NOMO-1 treated with dmso at 0.1 percent for 144 hours (cell line): ENCODE data around the gene ZFPL1.
A peak's percentile ranks its signal among the peaks of the same experiment; 100 is the strongest.

Source experiments
- DNase-seq: peaks from one replicate; lab custom pipeline; 2025; ENCODE audit not compliant: unreplicated experiment; lab: John Stamatoyannopoulos, UW

ZFPL1 gene

DNA sequence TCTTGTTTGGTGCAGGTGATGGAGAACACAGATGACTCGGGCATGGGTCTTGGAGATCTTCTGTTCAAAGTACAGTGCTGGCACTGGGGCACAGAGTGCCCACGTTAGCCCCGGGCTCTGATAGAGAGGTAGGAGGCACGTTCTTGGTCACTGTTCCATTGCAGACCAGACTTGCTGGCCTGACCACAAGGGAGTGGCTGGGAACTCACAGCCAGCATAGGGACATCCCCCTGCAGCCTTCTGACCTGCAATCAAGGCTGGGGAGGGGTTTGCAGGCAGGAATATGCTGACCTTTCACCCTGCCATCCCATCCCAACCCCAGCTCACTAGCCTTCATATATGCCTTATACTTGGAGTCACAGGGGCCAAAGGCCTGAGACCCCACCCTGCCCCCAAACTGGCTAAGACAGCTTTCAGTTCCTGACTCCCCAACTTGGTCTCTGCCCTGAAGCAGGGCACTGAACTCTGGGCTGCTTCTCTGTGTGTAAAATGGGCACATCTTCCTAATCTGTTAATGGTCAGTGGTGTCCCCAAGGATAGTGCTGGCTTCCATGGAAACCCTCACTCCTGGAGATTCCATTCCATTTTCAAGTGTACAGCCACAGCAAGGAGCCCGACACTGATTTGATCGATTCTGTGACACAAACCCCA, 42.7 kb downstream of the ZFPL1 start:
- DNase-seq, result no peak

DNA sequence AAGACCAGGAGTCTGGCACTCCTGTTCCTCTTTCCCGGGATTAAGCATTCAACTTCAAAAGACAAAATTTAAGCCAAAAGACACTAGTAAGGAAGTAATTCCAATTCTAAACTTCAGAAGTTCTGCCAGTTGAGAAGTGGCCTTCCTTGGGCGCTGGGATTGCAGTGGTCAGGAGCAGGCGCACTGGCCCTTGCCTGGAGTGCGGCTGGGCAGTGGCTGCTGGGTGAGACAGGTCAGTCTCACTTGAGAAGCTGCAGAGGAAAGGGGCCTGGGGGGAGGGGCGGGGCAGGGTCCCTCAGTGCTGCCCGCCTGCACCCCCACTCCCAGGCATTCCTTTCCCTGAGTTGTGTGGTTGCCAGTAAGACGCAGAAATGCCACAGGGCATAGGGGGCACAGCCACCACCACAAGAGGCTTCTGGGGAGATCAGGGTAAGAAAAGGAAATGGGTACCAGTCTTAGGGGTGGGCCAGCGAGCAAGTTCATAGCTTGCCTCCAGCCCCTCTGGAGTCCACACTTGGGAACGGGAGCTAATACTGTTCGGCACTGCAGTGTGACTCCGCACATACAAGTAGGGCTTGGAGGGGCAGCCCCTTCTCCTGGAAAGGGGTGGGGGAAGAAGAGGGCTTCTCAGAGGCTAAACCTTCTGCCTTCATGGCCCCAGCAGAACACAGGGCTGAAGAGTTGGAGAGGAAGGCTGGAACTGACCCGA, 43.6 kb downstream of the ZFPL1 start:
- DNase-seq, result no peak

DNA sequence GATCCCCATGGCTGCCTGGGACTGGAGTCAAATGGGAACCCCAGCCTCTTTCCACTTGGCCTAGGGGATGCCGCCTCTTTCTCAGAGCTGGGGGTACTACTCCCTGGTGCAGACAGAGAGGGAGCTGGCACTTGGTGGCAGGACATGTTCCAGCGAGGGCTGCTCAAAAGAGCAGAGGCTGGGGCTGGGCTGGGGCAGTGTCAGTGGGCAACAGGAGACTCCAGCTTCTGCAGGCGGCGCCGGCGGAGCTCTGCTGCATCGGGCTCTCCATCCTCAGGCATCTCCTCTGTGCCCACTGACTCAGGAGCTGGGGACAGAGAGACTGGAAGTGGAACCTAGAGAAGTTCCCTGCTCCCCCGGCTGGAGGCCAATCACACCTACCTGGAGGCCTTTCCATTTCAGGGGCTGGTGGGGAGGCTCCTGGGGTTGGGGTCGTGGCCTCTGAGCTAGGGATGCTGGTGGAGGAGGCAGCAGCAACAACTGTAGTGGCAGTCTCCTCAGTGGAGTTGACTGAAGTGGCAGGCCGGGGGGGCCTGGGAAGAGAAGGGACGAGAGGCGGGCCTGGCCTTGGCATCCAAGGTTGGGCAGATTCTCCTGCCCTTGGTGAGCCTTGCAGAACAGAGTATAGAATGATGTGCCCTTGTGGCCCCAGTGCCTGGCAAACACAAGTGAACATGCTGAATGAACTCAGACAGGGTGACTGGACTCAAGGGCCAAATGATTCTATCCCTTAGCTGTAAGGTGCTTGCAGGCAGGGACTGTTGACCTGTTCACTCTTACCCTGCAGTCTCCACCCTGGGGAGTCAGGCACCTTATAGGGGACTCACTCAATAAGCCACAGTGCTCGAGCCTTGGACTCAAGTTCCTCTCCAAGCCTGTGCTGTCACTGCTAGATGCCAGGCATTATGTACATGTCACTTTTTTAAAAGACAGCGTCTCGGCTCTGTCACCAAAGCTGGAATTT, 44.4 kb downstream of the ZFPL1 start:
- no peak for DNase-seq

DNA sequence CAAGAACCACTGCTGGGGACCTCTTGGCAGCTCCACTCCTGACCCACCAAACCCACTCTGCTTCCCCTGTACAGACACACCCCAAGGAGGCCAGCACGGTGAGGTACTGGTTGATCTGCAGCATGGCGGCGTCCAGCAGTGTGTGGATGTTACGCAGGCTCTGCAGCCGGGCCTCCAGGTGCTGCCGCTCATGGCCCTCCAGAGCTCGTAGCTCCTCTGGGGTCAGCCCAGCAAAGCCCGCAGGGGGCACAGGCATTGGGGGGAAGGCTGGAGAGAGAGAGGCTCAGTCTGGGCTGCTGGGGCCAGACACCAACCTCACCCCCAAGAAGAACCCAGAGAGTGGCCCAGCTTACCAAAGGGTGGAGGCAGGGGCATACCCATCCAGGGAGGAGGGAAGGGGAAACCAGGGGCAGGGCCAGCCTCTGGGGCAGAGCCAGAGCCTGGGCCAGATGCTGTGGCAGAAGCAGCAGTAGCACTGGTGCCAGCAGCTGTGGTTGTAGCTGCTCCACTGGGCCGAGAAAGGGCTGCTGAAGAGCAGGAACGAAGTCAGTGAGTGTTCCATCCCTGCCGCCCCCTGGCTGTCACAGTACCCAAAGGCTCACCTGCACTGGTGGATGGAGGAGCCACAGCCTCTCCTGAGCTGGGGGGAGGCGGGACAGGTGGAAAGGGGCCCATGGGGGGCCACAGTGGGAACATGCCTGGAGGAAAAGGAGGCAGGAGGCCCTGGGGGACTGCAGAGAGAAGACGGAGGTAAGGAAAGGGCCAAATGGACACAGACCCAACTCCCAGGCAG, 45.8 kb downstream of the ZFPL1 start:
- DNase-seq, result no peak

DNA sequence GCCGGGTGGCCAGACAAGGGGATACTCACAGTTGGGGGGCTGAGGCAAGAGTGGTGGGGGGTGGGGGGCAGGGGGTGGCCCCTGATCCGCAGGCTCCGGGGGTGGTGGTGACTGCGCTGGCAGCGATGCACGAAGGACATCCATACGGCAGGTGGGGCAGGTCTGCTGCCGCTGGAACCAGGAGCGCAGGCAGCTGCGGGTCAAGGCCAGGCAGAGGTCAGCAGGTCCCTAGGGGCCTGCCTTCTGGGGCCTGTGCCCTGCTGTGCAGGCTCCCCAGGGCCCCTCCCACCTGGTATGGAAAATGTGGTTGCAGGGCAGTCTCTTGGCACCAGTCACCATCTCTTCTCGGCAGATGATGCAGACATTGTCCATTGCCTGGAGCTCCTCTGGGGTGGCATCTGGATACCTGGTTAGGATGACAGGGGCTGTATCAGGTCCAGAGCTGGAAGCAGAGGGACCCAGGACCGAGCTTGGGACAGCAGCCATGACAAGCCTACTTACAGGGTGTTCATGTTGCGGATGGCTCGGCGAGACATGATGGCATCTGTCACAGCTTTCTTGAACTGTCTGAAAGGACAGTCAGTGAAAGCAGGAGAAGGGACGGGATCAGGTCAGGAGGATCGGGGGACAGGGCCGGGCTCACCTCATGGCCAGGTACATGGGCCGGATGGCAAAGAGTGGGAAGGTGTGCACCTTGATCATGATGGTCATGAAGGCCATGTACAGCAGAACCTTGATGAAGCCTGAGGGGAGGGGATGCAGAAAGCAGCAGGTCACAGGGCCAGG, 46.8 kb downstream of the ZFPL1 start:
- DNase-seq, result no peak

DNA sequence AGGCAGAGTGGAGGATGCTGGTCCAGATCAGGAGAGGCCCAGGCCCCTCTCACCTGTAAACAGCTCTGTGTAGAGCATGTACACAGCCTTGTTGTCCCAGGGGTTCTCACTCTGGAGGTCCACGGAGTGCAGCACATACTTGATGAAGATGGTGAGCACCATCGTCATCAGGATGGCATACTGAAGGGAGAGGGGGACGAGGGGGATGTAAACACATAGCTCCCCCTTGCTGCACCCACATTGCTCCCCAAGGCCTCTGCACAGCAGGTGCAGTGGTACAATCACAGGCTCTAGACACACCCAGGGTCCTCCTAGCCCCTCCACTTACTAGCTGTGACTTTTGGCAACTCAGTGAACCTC, 47.4 kb downstream of the ZFPL1 start:
- no peak for DNase-seq

DNA sequence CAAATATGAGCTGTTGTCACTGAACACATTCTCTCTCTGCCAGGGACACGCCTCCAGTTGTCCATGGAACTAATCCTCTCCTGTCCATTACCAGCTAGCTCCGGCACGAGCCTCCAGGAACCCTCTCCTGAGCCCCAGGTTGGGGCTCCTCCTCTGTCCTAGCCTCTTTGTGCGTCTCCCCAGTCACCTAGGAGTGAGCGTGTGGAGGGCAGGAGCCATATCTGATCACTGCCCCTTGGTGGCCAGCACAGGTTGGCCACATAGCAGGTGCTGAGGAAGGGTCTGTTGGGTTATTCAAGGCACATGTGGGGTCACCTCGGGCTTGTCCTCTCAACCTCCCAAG, 47.8 kb downstream of the ZFPL1 start:
- DNase-seq, result no peak

DNA sequence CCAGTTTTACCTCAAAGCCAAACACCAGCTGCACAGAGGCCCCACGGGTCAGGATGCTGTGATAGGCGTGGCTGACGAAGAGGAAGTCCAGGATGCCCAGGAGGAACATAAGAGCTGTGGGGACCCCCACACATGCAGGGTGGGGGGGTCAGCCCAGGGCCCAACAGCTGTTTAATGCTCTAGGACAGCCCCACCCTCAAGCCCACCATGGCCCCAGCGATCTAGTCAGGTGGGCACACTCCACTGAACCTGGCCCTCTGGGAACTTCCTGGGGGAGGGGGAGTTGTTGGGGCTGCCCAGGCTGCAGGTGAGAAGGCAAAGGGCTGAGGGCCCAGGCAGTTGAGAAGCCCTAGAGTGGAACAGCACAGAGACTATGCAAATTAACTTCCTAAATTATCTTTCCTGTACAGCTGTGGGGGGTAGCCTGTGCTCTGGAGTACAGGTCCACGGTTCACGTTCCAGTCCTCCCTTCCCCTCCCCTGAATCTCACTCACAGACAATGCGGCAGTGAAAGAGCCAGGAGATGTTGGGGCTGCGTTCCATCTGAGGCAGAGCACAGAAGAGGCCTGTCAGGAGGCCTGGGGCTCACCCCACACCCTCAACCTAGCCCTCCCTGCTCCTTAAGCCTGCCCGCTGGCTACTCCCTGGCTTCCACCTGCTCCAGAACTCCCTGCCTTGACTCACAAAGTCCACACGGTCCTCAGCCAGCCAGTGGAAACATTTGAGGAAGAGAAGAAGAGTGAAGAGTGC, 48.4 kb downstream of the ZFPL1 start:
- DNase-seq, result no peak

DNA sequence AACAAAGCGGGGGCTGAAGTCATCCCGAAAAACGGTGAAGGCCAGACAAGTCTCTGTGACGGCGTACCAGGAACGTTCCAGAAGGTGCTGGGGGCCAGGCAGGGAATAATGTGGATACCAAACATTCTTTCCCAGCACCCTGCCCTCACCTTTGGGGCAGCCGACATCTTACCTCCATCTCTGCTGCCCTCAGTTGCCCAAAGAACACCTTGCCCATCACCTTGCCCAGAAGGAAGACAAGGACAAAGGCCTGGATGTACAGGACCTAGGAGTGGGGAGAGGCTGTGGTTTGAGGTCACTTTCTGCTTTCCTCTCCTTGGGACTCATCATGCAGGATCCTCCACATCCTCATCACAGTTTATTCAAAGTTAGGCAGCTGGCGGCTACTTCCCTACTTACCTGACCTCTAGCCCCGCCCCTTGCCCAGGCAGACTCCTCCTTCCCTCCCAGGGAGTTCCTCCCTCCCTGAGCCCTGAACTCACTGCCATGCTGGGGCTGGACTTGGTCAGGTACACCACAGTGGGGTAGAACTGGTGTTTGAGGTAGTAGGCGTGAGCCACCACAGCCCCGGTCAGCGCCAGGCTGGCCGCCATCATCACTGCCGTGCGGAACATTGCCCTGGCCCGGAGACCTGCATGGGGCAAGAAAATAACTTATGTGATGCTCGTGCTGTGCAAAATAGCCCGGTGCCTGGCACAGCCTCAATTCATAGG, 49.1 kb downstream of the ZFPL1 start:
- peak; percentile 72 for DNase-seq

DNA sequence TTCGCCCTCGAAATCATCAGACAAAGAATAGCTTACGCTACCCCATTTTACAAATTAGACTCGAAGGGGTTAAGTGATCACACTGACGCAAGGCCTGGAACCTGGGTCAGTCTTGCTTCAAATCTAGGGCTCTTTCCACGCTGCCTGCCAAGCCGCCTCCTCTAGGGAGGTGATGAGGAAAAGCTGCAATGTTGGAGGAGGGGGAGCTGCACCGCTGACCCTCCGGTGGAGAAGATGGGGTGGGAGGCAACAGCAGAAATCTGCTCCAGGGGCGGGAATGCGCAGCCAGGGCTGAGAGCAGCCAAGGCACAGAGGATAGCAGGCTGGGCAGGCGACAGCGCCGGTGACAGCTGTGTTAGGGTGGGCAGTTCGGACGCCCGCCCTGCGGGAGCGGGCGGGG, 49.7 kb downstream of the ZFPL1 start:
- DNase-seq, result no peak

DNA sequence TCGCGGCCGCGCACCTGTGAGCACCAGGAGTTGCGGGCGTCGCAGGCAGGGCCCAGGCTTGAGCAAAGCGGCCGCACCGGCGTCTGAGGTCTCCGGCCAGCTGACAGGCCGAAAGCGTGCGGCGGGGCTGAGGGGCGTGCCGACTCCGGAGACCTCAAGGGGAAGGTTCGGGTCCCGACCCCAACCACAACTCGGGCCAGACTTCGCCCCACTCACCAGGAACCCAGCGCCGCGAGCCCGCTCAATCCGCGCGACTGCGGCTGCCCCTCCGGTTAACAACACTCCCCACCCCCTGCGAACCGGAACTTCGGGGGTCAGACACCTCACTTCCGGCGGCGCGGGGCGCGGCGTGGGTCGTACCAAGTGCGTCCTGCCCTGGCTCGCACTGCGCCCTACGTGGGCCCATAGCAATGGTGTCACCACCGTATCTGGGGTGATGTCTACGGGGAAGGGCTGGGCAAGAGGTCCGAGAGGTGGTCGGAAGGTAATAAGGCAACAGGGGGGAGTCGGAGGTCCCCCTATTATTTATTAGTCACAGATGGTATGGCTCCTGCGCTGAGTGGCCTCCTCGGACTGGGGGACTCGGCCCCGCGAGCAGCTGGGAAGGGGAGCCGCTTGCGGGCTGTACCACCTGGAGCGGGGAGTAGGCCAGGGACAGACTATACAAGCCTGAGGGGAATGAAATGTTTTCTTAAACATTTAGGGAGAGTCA, 50.4 kb downstream of the ZFPL1 start, which contains the start of gene SYVN1:
Gene SYVN1 (minus strand): TSS at position 280 of the 712 bp plus-strand sequence. CDS start 918 bp downstream, outside the sequence.
- DNase-seq, result peak; percentile 91

DNA sequence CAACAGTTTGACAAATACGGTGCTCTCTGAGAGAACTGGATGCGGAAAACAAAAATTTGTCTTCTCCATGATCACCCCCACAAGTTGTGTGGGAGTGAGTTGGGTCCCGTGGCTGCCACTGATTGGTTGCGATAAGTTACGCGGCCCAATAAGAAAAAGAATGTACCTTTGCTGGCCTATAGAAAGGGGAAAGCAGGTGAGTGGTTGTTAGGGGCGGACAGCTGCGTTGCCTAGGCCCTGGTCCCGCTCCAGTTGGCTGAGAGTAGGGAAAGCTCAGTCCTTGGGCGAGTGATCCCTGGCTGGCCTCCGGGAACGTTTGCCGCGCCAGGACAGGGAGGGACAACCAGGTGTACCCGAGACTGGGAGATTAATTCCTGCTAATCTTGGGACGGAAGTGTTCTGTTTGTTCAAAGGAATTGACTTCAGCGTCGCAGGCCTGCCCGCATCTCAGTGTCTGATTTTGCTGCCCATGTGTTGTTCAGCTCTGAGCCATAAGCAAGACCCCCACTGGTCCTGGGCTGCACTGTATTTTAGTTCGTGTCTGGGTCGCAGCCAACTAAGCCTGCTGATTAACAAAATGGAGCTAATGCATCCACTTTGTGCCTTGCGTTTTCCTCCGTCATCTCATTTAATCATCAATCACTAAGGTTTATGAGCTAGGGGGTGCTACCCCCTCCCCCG, 51.1 kb downstream of the ZFPL1 start:
- peak; percentile 95 for DNase-seq

DNA sequence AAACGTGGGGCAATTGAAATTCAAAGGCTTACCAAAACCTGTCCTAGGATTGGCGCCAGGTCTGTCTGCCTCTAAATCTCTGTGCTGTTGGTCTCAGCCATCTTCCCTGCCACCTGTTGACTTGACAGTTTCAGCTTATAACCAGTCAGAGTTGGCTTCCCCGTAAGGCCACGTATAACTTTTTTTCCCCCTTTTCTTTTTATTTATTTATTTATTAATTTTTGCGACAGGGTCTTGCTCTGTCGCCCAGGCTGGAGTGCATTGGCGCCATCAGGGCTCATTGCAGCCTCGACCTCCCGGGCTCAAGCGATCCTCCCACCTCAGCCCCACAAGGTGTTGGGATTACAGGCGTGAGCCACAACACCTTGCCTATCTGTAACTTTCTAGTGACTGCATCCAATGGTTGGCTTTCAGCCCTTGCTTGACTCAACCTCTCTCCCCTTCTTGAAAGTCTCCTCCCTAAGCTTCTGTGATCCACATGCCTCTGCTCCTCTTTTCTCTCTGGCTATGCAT, 51.7 kb downstream of the ZFPL1 start:
- no peak for DNase-seq

DNA sequence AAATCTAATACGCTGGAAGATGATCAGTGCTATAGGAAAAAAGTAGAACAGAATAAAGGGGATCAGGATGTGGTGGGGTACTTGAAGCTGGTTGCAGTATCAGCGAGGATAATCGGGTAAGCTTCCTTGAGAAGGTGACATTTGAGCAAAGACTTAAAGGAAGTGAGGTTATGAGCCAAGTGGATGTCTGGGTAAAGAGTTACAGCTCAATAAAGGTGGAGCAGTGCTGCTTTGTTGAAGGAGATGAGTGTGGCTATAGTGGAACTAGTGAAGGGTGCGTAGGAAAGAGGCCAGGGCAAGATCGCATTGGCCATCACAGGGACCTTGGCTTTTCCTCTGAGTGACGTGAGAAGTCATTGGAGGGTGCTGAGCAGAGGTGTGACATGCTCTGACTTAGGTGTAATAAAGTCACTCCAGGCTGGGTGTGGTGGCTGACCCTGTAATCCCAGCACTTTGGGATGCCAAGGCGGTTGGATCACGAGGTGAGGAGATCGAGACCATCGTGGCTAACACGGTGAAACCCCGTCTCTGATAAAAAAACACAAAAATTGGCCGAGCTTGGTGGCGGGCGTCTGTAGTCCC, 52.6 kb downstream of the ZFPL1 start:
- DNase-seq, result no peak
